IgD-negative memory B cell (primary cell): Measurements from ENCODE around the gene GNG14. TPM values are rescaled to one million over a fixed set of nuclear protein-coding genes. Genes with fewer than 3 reads are reported as not detected.
"Not testable (repeated sequence)": the region's sequence is repeated elsewhere in the genome, so short reads cannot be mapped to it uniquely, and the experiment has no call there.

Source experiments
- H3K27ac Mint-ChIP-seq, 3 donors: one replicate each; pipeline ENCODE4 v1.8.0; 2020 to 2022; ENCODE audit warnings: mild to moderate bottlenecking in 3 of 3, mixed read lengths in 3 of 3, moderate library complexity in 1 of 3
- H3K27me3 Mint-ChIP-seq: one replicate; pipeline ENCODE4 v1.8.0; 2021; ENCODE audit warnings: mixed read lengths
- H3K36me3 Mint-ChIP-seq: one replicate; pipeline ENCODE4 v1.8.0; 2020; ENCODE audit warnings: mild to moderate bottlenecking, mixed read lengths
- H3K4me1 Mint-ChIP-seq, 3 donors: one replicate each; pipeline ENCODE4 v1.8.0; 2020 to 2022; ENCODE audit warnings: mixed read lengths in 3 of 3, mild to moderate bottlenecking in 1 of 3
- H3K4me3 Mint-ChIP-seq, 4 donors: one replicate each; pipeline ENCODE4 v1.8.0; 2020 to 2022; ENCODE audit warnings: mild to moderate bottlenecking in 4 of 4, mixed read lengths in 4 of 4, moderate library complexity in 3 of 4
- H3K9me3 Mint-ChIP-seq, 3 donors: one replicate each; pipeline ENCODE4 v1.8.0; 2020 to 2021; ENCODE audit warnings: mixed read lengths in 3 of 3, mild to moderate bottlenecking in 1 of 3
- polyA plus RNA-seq: library from polyadenylated mRNA; unstranded; fragments of 300-500 nt; fragmentation: Illumina TruSeq; gene quantifications from one replicate; pipeline ENCODE4 v1.2.3, GENCODE V29; 2021

The GNG14 gene
- polyA plus RNA-seq, 1 donor from 2014 or later, result not detected

DNA sequence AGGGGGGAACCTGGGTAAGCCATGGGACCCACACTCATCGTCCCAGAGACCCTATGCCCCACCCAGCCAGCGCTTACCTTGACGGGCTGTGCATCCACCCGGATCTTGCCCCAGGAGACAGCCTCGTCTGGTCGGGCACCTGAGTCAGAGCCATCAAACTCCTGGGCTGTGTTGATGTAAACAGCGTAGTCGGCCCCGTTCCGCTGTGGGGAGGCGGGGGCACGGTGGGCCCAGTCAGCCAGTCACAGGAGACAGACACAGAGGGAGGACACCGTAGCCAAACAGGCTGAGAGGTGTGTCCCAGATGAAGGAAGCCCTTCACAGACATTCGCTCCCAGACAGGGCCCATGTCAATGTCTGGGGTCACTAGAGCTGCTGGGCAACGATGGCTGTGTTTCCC is 11.9 kb upstream of the GNG14 start:
- H3K4me1 Mint-ChIP-seq, result peaks cover 7 to 20% (median 17%) of the 10 kb centered on the region in 3 donors
- H3K36me3 Mint-ChIP-seq, result peaks cover 11% of the 10 kb centered on the region
- H3K9me3 Mint-ChIP-seq, result no peaks in the 10 kb centered on the region
- peak overlapping the region in 1 of 3 donors; percentile 91 for H3K27ac Mint-ChIP-seq
- no peaks in the 10 kb centered on the region for H3K27me3 Mint-ChIP-seq
- peak overlapping the region in 1 of 4 donors; percentile 61 for H3K4me3 Mint-ChIP-seq

DNA sequence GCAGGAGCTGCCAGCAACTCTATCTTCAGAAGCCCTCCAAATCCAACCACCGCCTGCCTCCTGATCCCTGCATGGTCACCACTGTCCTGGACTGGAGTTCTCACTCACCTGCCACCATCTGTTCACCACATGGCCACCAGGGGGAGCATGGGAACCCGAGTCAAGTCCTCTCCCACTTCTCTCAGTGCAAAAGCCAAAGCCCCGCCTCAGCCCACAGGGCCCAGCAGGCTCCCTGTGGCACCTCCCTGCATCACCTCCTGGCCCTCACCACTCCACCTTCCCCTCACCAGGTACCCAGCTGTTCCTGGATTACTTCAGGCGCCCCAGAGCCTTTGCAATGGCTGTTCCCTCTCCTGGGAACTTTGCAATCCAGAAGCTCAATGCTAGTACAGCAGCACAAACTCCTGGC is 11.4 kb upstream of the GNG14 start:
- H3K27me3 Mint-ChIP-seq, result no peaks in the 10 kb centered on the region
- H3K9me3 Mint-ChIP-seq, result no peaks in the 10 kb centered on the region
- H3K36me3 Mint-ChIP-seq, result peaks cover 12% of the 10 kb centered on the region
- peak overlapping the region in 2 of 3 donors; percentile 91 to 94 for H3K27ac Mint-ChIP-seq
- H3K4me3 Mint-ChIP-seq, result peak overlapping the region in 3 of 4 donors; percentile 18 to 61 (median 44)
- H3K4me1 Mint-ChIP-seq, result peaks cover 12 to 23% (median 20%) of the 10 kb centered on the region in 3 donors

DNA sequence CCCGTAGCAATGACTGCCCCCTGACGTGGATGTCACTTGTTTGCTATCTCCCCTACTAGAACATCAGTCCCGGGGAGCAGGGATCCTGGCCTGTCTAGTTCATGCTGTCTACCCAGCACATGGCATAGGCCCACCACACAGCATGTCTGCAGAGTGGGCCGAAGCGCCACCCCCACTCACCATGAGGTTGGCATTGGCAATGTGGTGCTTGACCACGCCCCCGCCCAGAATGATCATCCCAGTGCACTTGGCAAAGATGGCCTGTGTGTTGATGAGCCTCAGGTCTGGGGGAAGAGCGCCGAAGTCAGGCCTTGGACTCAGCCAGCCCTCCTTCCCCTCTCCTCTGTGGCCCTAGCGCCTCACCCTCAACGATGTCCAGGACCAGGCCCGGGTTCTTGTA is 10.9 kb upstream of the GNG14 start:
- H3K27ac Mint-ChIP-seq, result peak overlapping the region in 2 of 3 donors; percentile 91 to 94
- H3K4me1 Mint-ChIP-seq, result peaks cover 12 to 22% (median 19%) of the 10 kb centered on the region in 3 donors
- H3K27me3 Mint-ChIP-seq, result no peaks in the 10 kb centered on the region
- no peaks in the 10 kb centered on the region for H3K9me3 Mint-ChIP-seq
- H3K36me3 Mint-ChIP-seq, result peaks cover 12% of the 10 kb centered on the region
- H3K4me3 Mint-ChIP-seq, result peak overlapping the region in 1 of 4 donors; percentile 61

DNA sequence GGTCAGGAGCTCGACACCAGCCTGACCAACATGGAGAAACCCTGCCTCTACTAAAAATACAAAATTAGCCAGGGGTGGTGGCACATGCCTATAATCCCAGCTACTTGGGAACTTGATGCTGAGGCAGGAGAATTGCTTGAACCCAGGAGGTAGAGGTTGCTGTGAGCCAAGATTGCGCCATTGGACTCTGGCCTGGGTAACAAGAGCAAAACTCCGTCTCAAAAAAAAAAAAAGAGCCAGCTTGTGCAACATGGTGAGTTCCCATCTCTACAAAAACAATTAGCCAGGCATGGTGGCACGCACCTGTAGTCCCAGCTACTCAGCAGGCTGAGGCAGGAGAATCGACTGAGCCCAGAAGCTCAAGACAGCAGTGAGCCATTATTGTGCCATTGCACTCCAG is 9.8 kb upstream of the GNG14 start:
- Mint-ChIP-seq H3K36me3 (peaks cover 12% of the 10 kb centered on the region), H3K27ac (peak overlapping the region in 1 of 3 donors; percentile 67), H3K4me1 (peaks cover 12 to 20% (median 19%) of the 10 kb centered on the region in 3 donors)
- H3K9me3 Mint-ChIP-seq, H3K4me3 Mint-ChIP-seq, H3K27me3 Mint-ChIP-seq: not testable (repeated sequence)

DNA sequence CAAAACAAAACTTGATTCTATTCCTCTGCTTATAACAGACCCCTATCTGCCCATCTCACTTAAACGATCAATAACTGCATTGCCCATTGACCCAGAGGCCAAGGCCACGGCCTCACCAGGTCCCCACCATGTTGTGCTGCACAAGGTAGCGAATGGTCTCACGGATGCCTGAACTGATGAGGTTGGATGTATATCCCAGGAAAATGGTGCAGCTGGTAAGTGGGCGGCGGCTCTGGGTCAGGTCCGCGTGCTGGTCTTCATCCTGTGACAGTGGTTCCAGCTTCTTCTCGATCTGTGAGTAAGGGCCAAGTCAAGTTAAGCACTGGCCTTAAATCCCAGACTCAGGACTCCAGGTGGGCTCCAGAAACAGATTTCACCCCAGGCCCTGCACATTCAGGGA is 7.8 kb upstream of the GNG14 start:
- H3K27ac Mint-ChIP-seq, result peak overlapping the region in 1 of 3 donors; percentile 53
- no peaks in the 10 kb centered on the region for H3K27me3 Mint-ChIP-seq
- no peaks in the 10 kb centered on the region for H3K9me3 Mint-ChIP-seq
- H3K4me3 Mint-ChIP-seq, result peak overlapping the region; percentile 63 to 96 (median 78)
- H3K4me1 Mint-ChIP-seq, result peaks cover 12 to 20% (median 19%) of the 10 kb centered on the region in 3 donors
- peaks cover 9% of the 10 kb centered on the region for H3K36me3 Mint-ChIP-seq

DNA sequence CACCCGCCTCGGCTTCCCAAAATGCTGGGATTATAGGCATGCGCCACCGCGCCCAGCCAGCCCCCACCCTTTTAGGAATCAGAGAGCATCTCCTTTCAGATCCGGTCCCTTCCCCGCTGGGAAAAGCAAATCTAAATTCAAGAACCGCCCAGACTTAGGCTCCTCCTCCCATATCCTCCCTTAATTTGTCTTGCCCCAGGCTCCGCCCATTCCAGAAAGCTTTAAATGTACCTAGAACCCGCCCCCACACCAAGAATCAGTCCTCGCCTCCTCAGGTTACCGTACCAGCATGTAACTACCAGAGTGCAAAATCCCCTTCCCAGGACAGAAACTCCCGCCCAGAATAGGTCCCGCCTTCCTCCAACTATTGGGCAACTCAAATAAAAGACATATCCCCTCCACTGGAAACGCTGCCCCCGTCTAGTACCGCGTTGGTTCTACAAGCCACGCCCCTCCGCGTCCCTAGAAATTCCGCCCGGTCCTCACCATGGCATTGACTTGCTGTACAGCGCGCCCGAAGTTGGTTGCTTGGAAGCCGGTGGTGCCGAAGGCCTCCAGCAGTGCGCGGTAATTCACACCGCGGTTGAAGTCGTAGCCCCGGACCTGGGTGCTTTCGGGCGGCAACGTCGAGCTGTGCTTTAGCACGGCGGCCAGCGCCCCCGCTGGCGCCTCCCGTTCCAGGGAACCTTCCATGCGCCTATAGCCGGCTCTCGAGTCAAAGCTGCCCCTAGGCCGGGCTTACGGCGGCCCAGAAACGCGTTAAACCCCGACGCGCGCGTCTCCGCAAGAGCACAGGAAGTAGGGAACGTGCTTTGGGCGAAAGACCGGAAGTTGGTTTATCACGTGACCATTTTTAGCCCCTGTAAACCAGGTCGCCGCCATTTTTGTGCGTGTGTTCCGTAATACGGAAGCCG is 6.5 kb upstream of the GNG14 start, which contains the start of gene DHPS:
DHPS (minus strand) TSS at position 807 of the 914 bp plus-strand sequence; CDS start at position 693, 114 bp downstream.
- H3K4me3 Mint-ChIP-seq, result peak within 1 kb of the TSS; percentile 88 to 97 (median 95)
- no peaks in the 10 kb centered on the region for H3K27me3 Mint-ChIP-seq
- peaks cover 12 to 18% (median 17%) of the 10 kb centered on the region in 3 donors for H3K4me1 Mint-ChIP-seq
- no peaks in the 10 kb centered on the region for H3K9me3 Mint-ChIP-seq
- H3K36me3 Mint-ChIP-seq, result peaks cover 8% of the 10 kb centered on the region
- peak within 1 kb of the TSS; percentile 88 to 98 (median 95) for H3K27ac Mint-ChIP-seq

DNA sequence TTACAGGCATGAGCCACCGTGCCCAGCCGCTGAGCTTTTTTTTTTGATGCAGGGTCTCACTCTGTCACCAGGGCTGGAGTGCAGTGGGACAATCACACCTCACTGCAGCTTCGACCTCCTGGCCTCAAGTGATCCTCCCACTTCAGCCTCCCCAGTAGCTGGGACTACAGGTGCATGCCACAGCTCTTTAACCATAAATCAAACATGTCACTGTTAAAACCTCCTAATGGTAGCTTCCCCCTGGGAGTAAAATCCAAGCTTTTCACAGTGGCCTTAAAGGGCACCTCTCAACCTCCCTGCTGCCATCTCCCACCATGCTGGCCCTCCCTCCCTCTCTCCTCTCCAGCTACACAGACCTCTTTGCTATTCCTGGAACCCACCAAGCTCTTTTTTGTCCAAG is 2.0 kb upstream of the GNG14 start:
- peaks cover 4% of the 10 kb centered on the region for H3K36me3 Mint-ChIP-seq
- peak overlapping the region in 1 of 3 donors; percentile 88 for H3K27ac Mint-ChIP-seq
- H3K4me1 Mint-ChIP-seq, result peaks cover 4 to 10% (median 9%) of the 10 kb centered on the region in 3 donors
- peak overlapping the region in 1 of 4 donors; percentile 75 for H3K4me3 Mint-ChIP-seq
- no peaks in the 10 kb centered on the region for H3K27me3 Mint-ChIP-seq
- no peaks in the 10 kb centered on the region for H3K9me3 Mint-ChIP-seq

DNA sequence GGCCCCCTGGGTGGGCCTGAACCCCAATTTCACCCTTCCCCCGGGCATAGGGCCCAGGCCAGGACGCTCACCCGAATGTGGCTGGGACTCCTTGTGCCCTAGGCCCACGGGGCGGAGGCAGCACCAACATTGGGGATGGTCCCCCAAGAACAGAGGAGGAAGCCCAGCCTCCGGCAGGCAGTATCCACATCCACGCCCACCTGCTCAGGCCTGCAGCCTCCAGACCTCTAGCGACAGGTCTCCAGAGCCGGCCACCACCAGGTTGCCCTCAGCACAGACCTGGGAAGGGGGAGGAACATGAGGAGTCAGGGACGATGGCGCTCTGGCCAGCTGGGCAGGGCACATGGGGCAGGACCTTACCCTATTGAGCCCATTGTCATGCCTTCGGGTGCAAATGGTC is 1.2 kb downstream of the GNG14 start:
- Mint-ChIP-seq H3K4me1 (peaks cover 0 to 4% (median 2%) of the 10 kb centered on the region in 3 donors), H3K36me3 (peaks cover under 1% of the 10 kb centered on the region), H3K9me3 (no peaks in the 10 kb centered on the region), H3K4me3 (no peak overlapping the region), H3K27ac (no peak overlapping the region), H3K27me3 (no peaks in the 10 kb centered on the region)

DNA sequence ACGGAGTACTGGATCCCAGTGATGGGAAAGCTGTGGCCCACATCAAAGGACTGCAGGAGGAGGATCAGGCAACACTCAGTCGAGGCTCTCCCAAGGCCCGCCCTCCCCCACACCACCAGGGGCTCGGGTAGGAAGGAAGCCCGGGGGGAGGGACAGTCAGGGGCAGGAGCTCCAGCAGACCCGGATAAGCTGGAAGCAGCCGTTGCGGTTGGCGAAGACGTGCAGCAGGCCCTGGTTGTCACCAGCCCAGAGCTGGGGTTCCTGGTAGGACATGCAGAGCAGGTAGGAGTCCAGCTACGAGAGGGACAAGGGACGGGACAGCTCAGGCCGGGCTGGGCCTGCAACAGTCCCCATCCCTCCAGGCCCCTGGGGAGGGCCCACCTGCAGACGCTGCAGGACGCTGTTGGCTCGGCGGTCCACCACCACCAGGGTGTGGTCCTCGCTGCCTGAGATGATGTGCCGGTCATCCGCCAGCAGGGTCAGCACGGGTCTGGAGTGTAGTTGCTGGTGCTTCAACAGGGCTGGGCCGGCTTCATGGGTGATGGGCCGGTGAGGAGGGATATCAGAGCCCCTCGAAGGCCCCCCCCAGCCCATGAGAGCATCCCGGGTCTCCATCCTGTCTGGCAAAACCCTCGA is 1.9 kb downstream of the GNG14 start:
- Mint-ChIP-seq H3K4me1 (peaks cover 0 to 4% (median 0%) of the 10 kb centered on the region in 3 donors), H3K9me3 (no peaks in the 10 kb centered on the region), H3K27ac (no peak overlapping the region), H3K4me3 (no peak overlapping the region), H3K27me3 (no peaks in the 10 kb centered on the region), H3K36me3 (no peaks in the 10 kb centered on the region)

DNA sequence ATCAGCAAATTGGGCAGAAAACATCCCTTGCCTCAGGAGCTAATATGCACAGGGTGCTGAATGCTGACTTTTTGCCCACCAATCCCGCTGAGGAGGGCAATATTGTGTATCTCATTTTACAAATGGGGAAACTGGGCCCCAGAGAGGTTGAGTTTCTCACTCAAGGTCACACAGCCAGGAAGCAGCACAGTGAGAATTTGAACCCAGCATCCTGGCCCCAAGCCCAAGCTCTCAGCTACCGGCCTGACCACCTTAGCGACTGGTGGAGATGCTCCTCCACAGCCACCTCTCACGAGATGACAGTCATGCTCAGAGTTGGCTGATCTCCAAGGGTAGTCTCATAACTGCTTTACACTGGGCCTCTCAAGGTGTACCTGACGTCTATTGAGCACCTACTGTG is 5.2 kb downstream of the GNG14 start:
- Mint-ChIP-seq H3K36me3 (no peaks in the 10 kb centered on the region), H3K27me3 (no peaks in the 10 kb centered on the region), H3K4me1 (peaks cover 0 to 7% (median 6%) of the 10 kb centered on the region in 3 donors), H3K27ac (peak overlapping the region in 2 of 3 donors; percentile 50 to 51), H3K4me3 (no peak overlapping the region), H3K9me3 (no peaks in the 10 kb centered on the region)

DNA sequence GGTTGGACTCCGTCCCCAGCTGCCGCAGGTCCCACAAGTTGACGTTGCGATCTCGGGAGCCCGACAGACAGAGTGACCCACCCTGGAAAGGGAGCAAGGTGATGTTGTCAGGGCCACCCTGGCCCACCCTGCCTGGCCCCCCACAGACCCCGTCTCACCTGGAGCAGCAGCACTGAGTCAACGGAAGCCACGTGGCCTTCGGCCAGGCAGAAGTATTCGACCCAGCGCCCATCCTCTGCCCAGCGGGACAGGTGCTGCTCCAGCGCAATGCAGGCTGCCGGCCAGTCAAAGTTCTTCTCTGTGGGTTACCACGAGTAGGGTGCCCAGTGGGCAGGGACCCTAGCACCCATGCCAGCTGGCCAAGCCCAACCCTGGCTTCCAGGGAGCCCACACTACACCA is 6.8 kb downstream of the GNG14 start:
- Mint-ChIP-seq H3K36me3 (peaks cover under 1% of the 10 kb centered on the region), H3K27ac (peak overlapping the region in 1 of 3 donors; percentile 51), H3K9me3 (no peaks in the 10 kb centered on the region), H3K4me3 (peak overlapping the region in 2 of 4 donors; percentile 50 to 58), H3K4me1 (peaks cover 0 to 8% (median 7%) of the 10 kb centered on the region in 3 donors), H3K27me3 (no peaks in the 10 kb centered on the region)

DNA sequence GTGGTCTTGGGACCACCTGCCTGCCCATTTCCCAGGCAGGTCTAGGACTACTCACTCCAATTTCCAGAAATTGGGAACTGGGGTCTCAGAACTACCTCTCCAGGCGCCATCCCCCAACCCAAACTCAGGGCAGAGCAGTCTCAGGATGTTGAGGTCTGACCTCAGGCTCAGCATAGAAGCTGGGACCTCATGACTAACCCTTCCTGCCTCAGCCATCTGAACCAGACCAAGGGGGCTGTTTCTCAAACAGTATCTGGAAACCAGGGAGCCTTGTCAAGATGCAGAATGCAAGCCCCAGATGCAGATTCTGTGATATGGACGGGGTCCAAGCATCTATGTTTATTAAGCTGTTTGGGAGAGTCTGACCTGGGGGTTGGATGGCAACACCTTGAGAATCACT is 7.3 kb downstream of the GNG14 start:
- Mint-ChIP-seq H3K27ac (peak overlapping the region in 1 of 3 donors; percentile 51), H3K9me3 (no peaks in the 10 kb centered on the region), H3K4me1 (peaks cover 0 to 8% (median 7%) of the 10 kb centered on the region in 3 donors), H3K36me3 (peaks cover 2% of the 10 kb centered on the region), H3K4me3 (peak overlapping the region in 3 of 4 donors; percentile 33 to 58 (median 45)), H3K27me3 (no peaks in the 10 kb centered on the region)

DNA sequence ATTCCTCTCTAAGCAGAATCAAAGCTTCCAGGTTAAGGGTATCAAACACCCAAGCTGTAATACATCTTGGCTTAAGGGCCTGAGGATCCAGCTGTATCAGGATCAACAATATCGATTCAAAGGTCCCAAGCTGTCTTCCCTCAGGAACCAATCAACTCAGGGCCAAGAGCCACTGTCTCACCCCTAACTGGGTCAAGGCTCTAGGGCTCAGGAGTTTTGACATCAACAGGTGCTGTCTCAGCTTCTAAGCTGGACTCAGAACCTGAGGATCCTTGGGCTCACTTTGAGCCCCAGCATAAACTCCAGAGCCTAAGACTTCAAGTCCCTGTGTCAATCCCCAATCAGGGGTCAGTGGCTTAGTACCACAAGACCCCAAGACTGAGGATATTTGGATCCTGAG is 7.7 kb downstream of the GNG14 start:
- no peaks in the 10 kb centered on the region for H3K27me3 Mint-ChIP-seq
- H3K4me1 Mint-ChIP-seq, result peaks cover 0 to 8% (median 7%) of the 10 kb centered on the region in 3 donors
- peaks cover 2% of the 10 kb centered on the region for H3K36me3 Mint-ChIP-seq
- H3K9me3 Mint-ChIP-seq, result no peaks in the 10 kb centered on the region
- H3K4me3 Mint-ChIP-seq, result peak overlapping the region; percentile 72 to 88 (median 76)
- H3K27ac Mint-ChIP-seq, result peak overlapping the region in 1 of 3 donors; percentile 92

DNA sequence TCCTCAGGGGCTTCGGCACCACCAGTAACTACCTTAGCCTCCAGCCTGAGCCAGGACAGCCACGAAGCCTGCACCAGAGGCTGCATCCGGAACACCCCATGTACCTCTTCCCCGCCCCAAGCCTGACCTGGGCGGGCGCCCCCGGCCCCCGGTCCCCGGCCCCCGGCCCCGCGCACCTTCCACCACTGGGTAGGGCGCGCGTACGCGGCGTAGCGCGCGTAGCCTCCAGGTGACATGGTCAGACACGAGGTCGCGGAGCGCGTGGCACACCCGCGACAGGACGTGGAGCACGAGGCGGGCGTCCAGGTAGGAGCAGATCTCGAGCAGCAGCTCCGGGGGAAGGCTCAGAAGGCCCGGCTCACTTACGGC is 8.2 kb downstream of the GNG14 start:
- no peaks in the 10 kb centered on the region for H3K9me3 Mint-ChIP-seq
- peaks cover 0 to 8% (median 7%) of the 10 kb centered on the region in 3 donors for H3K4me1 Mint-ChIP-seq
- H3K4me3 Mint-ChIP-seq, result peak overlapping the region; percentile 90 to 95 (median 92)
- no peaks in the 10 kb centered on the region for H3K27me3 Mint-ChIP-seq
- H3K27ac Mint-ChIP-seq, result peak overlapping the region in 2 of 3 donors; percentile 92 to 97
- peaks cover 2% of the 10 kb centered on the region for H3K36me3 Mint-ChIP-seq
